Spinal cord (tissue), 10 donors: ENCODE data around the gene AFF1. TPM values are rescaled to one million over a fixed set of nuclear protein-coding genes. Genes with fewer than 3 reads are reported as not detected.

Experiments used
- DNase-seq, 6 donors: peaks; one replicate each; pipeline versions ENCODE4 v3.0.0 to v3.0.0-alpha.2; 2013 to 2015; ENCODE audit warnings: low spot score in 6 of 6, low read depth in 4 of 6
- H3K27ac ChIP-seq: one replicate; pipeline ENCODE4 v1.5.1; 2013; ENCODE audit warnings: low read depth, low read length, control low read depth
- H3K27me3 ChIP-seq: one replicate; pipeline ENCODE4 v1.6.1; 2013; ENCODE audit warnings: low read length; ENCODE audit not compliant: control insufficient read depth, insufficient read depth
- H3K36me3 ChIP-seq: one replicate; pipeline ENCODE4 v1.6.1; 2013; ENCODE audit warnings: low read length; ENCODE audit not compliant: control insufficient read depth, insufficient read depth
- H3K4me1 ChIP-seq: one replicate; pipeline ENCODE4 v1.6.1; 2013; ENCODE audit warnings: low read length; ENCODE audit not compliant: control insufficient read depth, insufficient read depth
- H3K4me3 ChIP-seq: one replicate; pipeline ENCODE4 v1.5.1; 2013; ENCODE audit warnings: low read depth, low read length, control low read depth
- H3K9me3 ChIP-seq: one replicate; pipeline ENCODE4 v1.6.1; 2013; ENCODE audit warnings: low read length; ENCODE audit not compliant: control insufficient read depth, insufficient read depth
- WGBS: methylation state at CpG from one replicate; pipeline ENCODE4 v1.1.5; 2013; ENCODE audit warnings: missing lambda C conversion rate; ENCODE audit not compliant: insufficient coverage; 5-methylcytosine and 5-hydroxymethylcytosine counted together
- polyA plus RNA-seq, 2 donors: library from polyadenylated mRNA; unstranded; fragments of 120-200 nt; gene quantifications; one replicate each; pipeline ENCODE4 v1.2.1, GENCODE V29; 2013; ENCODE audit not compliant: insufficient read length in 2 of 2
- total RNA-seq, 2 donors: library from RNA; depleted of rRNA in 1 of 2; stranded (reverse); fragments of 120-200 nt in 1 of 2; fragments of >200 nt in 1 of 2; gene quantifications; one replicate each; pipeline versions ENCODE4 v1.2.3 to v1.2.4, GENCODE V29; 2013 to 2014
- donor health status: healthy.

AFF1 gene
- total and polyA plus RNA-seq, 4 donors: 14.2 to 24.6 (median 18.4) TPM

DNA sequence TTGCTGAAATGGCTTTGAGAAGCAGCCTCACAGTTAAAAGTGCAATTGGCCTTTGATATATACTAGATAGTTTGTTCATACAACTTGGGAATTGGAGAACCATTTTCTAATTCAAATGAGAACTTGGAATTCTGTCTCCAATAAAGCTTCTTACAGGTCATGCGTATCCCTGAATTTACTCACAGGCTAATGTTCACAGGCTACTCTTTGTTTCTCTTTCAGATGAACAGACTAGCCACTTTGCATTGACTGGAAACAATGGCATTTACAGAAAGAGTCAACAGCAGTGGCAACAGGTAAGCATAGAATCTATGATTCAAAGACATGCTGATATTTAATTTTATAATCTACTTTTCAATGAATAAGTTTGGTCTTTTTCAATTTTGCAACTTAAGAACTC, 13.5 kb downstream of the AFF1 start:
- WGBS: 50% methylated on average over 1 of the region's 1 CpG
- Histone ChIP-seq H3K36me3 (no peaks in the 10 kb centered on the region), H3K4me3 (no peak overlapping the region), H3K27ac (no peak overlapping the region), H3K4me1 (no peaks in the 10 kb centered on the region), H3K27me3 (no peaks in the 10 kb centered on the region), H3K9me3 (no peaks in the 10 kb centered on the region)
- DNase-seq: no peak

DNA sequence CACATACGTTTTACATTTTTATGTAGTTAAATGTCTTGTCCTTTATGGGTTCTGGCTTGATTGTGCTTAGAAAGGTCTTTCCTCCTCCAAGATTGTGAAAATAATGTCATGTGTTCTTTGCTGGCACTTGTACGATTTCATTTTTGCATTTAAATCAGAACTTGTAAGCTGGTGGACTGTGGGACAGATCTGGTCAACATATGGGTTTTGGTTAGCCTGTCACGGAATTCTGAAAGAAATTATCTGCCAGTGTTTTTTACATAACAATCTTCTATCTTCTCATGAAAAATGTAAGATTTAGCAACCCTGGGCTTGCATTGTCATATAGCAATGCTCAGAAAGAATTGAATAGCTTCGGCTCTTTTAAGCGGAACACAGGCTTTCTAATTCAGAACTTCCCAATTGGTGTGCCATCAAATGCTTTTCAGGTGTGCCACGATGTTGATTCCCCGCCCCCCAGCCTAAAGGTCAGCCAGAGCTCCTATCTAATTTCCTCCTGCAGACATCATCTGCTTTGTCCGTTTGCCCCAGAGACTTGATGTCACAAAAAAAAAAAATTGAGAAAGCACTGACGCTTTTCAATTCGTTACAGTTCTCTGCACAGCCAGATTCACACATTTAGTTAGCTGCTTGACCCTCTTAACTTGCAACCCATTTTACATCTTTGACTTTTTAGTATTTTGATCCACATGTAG, 16.2 kb downstream of the AFF1 start:
- no peaks in the 10 kb centered on the region for H3K4me1 ChIP-seq
- DNase-seq: peak in 1 of 6 donors; percentile 67
- no peak overlapping the region for H3K27ac ChIP-seq
- H3K9me3 ChIP-seq: no peaks in the 10 kb centered on the region
- no peaks in the 10 kb centered on the region for H3K36me3 ChIP-seq
- 47% methylated on average over 6 of the region's 10 CpGs for WGBS
- no peaks in the 10 kb centered on the region for H3K27me3 ChIP-seq
- H3K4me3 ChIP-seq: no peak overlapping the region

DNA sequence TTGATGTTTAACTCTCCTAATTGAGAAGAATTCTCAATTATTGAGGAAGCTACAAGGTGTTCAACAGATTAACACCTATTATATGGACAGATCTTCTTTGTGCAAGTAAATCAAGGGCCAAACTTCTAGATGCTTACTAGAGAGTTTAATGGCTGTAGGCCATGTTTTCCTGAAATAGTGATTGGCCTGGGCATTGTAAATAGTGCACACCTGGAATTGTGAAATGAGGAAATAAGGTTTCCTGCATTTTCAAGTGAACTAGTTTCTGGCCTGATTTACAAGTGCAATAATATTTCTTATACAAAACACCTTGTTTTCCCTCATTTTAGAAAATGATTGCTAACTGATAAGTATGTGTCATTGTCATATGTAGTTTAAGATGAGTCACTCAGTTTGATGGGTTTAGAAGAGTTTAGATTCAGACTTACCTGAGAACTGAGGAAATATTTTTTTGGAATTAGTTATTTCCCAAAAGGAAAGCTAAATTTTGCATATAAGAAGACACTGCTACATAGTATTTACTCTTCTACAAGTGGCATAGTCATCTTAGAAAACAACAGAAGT, 21.2 kb downstream of the AFF1 start:
- no peaks in the 10 kb centered on the region for H3K27me3 ChIP-seq
- H3K36me3 ChIP-seq: no peaks in the 10 kb centered on the region
- peaks cover 3% of the 10 kb centered on the region for H3K4me1 ChIP-seq
- H3K9me3 ChIP-seq: no peaks in the 10 kb centered on the region
- DNase-seq: no peak
- H3K4me3 ChIP-seq: no peak overlapping the region
- H3K27ac ChIP-seq: no peak overlapping the region

DNA sequence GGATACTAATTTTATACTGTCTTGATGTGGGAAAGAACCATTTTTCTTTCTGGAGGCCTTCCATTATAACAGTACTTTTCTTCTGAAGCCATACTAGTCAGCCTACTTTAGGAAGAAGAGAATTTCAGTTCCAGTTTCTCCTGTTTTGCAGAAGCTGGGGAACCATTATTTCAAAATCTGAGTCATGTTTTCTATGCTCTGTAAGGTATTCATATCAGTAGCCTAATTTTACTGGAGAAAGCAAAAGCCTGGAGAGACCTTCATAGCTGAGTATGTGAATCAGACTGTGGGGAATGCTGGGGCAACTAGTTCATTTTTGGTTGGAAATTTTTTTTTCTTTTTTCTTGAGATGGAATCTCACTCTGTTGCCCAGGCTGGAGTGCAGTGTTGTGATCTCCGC, 22.4 kb downstream of the AFF1 start:
- Histone ChIP-seq H3K4me1 (peaks cover 8% of the 10 kb centered on the region), H3K9me3 (no peaks in the 10 kb centered on the region), H3K36me3 (no peaks in the 10 kb centered on the region), H3K27me3 (no peaks in the 10 kb centered on the region), H3K4me3 (no peak overlapping the region), H3K27ac (no peak overlapping the region)
- 100% methylated on average over 1 of the region's 1 CpG for WGBS
- no peak for DNase-seq

DNA sequence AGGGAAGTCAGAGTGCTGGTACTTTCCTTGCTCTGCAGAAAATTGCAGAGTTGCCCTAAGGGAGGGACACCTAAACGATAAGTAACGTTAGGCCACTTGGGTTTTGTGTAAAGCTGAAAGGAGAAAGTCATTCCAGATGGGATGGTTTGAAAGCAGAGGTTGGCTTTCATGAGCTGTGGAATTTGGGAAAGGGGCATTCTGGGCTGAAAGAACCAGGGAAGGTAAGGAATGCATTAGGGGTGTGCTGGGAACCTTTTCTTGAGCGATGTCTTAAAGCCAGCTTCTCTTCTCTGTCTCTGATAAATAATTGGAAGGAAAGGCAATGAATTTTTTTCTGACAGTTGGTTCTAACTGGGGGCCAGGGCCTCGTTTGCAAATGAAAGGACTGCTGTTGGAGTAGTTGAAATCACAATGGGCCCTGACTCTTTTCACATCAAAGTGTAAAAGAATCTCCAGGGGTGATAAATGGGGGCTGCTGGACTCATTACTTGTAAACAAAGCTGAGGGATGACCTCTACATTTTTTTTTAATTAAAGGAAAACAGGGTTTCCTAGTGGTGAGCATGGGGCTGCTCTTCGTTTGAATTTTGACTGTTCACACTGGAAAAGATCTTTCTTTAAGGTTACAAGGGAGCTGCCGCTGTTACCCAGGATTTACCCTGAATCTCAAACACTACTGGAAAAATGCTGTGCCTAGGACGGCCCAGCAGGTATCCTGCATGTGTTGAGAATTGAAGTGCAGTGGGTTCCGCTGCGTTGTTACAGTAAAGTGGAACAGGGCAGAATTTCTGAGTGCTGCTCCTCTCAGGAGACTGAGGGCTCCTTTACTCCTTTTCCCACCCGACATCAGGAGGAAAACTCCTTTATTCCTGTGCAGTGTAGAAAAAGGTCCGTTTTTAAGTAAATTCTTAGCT, 25.0 kb downstream of the AFF1 start:
- WGBS: 10% methylated on average over 3 of the region's 11 CpGs
- H3K9me3 ChIP-seq: no peaks in the 10 kb centered on the region
- no peak overlapping the region for H3K4me3 ChIP-seq
- no peaks in the 10 kb centered on the region for H3K36me3 ChIP-seq
- H3K27me3 ChIP-seq: no peaks in the 10 kb centered on the region
- peaks cover 8% of the 10 kb centered on the region for H3K4me1 ChIP-seq
- peak in 5 of 6 donors; percentile 39 to 88 (median 57) for DNase-seq
- peak overlapping the region; percentile 70 for H3K27ac ChIP-seq

DNA sequence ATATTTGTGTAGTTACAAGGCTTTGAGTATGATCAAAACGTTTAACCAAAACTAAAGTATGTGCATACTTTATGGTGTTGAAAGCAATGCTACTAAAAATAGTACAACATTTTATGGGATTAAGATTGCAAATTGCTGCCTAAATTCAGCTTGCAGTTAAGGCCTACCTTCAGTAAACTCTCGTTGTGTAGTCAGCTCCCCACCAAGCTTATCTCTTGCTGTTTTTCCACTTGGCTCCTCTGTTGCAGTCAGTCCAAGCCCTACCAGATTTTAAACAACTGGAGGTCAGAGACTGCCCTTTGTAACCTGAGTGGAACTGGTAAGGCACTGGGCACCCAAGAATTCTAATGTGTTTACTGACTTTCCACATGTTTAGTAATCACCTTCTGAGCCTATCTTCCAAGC, 25.7 kb downstream of the AFF1 start:
- H3K27me3 ChIP-seq: no peaks in the 10 kb centered on the region
- no peaks in the 10 kb centered on the region for H3K9me3 ChIP-seq
- DNase-seq: no peak
- no peak overlapping the region for H3K4me3 ChIP-seq
- H3K36me3 ChIP-seq: no peaks in the 10 kb centered on the region
- H3K27ac ChIP-seq: peak overlapping the region; percentile 70
- peaks cover 8% of the 10 kb centered on the region for H3K4me1 ChIP-seq
- 25% methylated on average over 1 of the region's 2 CpGs for WGBS

DNA sequence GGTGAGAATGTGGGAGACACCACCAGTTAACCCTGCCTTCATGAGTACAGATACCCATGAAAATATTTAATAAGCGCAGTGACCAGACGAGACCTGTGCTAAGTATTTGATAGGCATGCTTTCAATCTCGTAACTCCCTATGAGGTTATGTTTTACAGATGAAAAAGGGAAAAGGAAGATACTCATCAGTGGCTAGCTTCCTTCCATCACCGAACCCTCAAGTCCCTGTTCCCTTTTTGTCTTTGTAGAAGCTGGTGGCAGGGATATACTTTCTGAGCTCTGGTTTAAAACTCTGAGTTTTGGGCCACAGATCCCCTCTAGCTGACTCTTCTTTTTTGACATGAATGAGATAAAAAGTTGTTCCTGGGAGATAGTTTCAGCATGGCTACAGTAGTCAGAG, 26.3 kb downstream of the AFF1 start:
- no peak for DNase-seq
- Histone ChIP-seq H3K36me3 (no peaks in the 10 kb centered on the region), H3K27me3 (no peaks in the 10 kb centered on the region), H3K4me3 (no peak overlapping the region), H3K9me3 (no peaks in the 10 kb centered on the region), H3K4me1 (peaks cover 8% of the 10 kb centered on the region), H3K27ac (no peak overlapping the region)
- WGBS: no CpG with 5 or more reads among the region's 4 CpGs

DNA sequence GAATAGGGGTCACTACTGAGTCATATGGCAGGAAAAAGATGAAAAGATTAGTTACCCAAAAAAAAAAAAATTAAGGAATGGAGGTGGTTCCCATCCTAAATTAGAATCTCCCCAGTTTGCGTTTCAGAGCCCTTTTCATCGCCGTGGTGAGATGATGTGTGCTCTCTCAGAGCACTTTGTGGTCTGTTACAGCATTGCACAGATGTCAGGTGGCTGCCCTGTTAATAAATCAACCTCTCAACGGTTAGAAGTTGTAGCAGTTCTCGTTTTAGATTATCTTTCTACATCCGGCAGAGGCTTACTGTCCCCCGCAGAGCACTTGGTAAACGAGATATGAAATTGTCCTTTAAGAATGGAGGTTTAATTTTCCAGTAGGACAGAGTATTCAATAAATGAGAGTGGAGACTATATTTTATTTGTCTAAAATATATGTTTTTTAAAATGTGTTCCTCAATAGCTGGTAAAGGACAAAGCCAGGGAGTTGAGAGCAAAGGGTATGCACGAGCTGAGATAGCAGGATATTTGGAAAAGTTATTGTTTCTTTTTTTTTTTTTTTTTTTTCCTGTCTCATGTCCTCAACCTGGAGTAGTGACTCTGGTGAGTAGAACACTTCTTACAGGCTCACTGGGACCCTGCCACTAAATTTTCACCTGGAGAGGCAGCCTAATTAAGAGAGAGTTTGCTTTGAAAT, 26.9 kb downstream of the AFF1 start:
- Histone ChIP-seq H3K27me3 (no peaks in the 10 kb centered on the region), H3K4me3 (no peak overlapping the region), H3K27ac (no peak overlapping the region), H3K36me3 (no peaks in the 10 kb centered on the region), H3K4me1 (peaks cover 8% of the 10 kb centered on the region), H3K9me3 (no peaks in the 10 kb centered on the region)
- no CpG with 5 or more reads among the region's 9 CpGs for WGBS
- DNase-seq: peak in 1 of 6 donors; percentile 59

DNA sequence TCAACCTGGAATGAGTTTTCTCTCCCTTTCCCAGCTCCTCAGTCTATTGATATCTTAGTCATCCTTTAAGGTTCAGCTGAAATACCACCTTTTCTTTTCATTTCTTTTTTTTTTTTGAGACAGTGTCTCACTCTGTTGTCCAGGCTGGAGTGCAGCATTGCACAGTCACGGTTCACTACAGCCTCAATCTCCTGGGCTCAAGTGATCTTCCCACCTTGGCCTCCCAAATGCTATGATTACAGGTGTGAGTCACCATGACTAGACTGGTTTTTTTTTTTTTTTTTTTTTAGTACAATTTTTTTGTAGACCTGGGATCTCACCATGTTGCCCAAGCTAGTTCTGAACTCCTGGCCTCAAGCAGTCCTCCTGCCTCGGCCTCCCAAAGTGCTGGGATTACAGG, 28.9 kb downstream of the AFF1 start:
- no CpG with 5 or more reads among the region's 2 CpGs for WGBS
- no peaks in the 10 kb centered on the region for H3K9me3 ChIP-seq

More for the DNA sequence above, 28.9 kb downstream of the AFF1 start:
- Histone ChIP-seq H3K27ac (no peak overlapping the region), H3K27me3 (no peaks in the 10 kb centered on the region), H3K4me3 (no peak overlapping the region), H3K4me1 (peaks cover 8% of the 10 kb centered on the region), H3K36me3 (no peaks in the 10 kb centered on the region)
- DNase-seq: no peak
